Measurements from ENCODE around the gene NDUFS3.

DNA sequence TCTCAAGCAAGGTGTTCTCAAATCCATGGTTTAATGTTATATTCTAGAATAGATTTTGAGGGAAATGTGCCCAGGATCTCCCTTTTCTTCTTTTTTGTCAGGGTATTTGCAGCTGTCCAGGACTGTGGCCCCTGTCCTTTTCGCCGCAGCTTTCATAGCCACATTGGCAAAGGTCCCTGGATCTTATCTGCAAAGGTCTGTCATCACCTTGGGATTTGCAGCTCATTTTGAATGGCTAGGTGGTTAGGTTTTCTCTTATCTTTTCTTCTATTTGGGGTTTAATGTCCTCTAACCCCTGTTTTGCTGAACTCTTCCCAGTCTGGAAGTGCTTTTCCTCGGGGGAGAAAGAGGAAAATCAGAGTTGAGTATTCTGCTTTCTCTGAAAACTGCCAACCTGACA lies 27.0 kb downstream of the NDUFS3 start:
- TF ChIP-seq, protein P1, sequence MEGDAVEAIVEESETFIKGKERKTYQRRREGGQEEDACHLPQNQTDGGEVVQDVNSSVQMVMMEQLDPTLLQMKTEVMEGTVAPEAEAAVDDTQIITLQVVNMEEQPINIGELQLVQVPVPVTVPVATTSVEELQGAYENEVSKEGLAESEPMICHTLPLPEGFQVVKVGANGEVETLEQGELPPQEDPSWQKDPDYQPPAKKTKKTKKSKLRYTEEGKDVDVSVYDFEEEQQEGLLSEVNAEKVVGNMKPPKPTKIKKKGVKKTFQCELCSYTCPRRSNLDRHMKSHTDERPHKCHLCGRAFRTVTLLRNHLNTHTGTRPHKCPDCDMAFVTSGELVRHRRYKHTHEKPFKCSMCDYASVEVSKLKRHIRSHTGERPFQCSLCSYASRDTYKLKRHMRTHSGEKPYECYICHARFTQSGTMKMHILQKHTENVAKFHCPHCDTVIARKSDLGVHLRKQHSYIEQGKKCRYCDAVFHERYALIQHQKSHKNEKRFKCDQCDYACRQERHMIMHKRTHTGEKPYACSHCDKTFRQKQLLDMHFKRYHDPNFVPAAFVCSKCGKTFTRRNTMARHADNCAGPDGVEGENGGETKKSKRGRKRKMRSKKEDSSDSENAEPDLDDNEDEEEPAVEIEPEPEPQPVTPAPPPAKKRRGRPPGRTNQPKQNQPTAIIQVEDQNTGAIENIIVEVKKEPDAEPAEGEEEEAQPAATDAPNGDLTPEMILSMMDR (IDR thresholded peaks at IDR 0.05; ENCODE audit: low read length), result no peak
- no peak for TF ChIP-seq EZH2 (IDR thresholded peaks at IDR 0.05; ENCODE audit: borderline replicate concordance, low read length)
